Endothelial cell of umbilical vein (primary cell): ENCODE measurements around the gene EGR4. TPM values are rescaled to one million over a fixed set of nuclear protein-coding genes. Genes with fewer than 3 reads are reported as not detected.

ENCODE experiments used
- BruUV-seq: library from RNA; stranded (reverse); fragments of 400-500 nt; replicated peaks from 2 replicates; lab custom pipeline; 2021; lab: Mats Ljungman, UMichigan
- CTCF ChIA-PET: fragments of 300-600, 350-600 bp; sonication (Branson Sonifier 250); formaldehyde crosslinking; loops from one replicate; lab custom pipeline; 2021; ENCODE audit warnings: antibody characterized with exemption, inconsistent platforms; lab: Charles Lee
- POLR2A ChIA-PET: fragments of 300-600, 350-600 bp; sonication (Branson Sonifier 250); formaldehyde crosslinking; loops from one replicate; lab custom pipeline; 2021; ENCODE audit warnings: antibody characterized with exemption, inconsistent platforms; lab: Charles Lee
- DNase-seq: peaks from one replicate; pipeline ENCODE4 v3.0.0-alpha.2; 2011; ENCODE audit warnings: low read depth, low spot score
- FAIRE-seq: peaks from 2 replicates; lab custom pipeline; 2011; peaks lifted over from hg19 to GRCh38; lab: Jason Lieb, UNC
- H2AFZ ChIP-seq: 2 replicates; pipeline ENCODE4 v1.6.0; 2012; ENCODE audit warnings: low read depth, low read length, control low read depth, inconsistent platforms
- H3K27ac ChIP-seq: 2 replicates; pipeline ENCODE4 v1.5.1; 2011; ENCODE audit warnings: low read depth, mild to moderate bottlenecking, control low read depth, low read length, moderate library complexity; ENCODE audit not compliant: insufficient read depth
- H3K27me3 ChIP-seq, 2 experiments: 2 replicates each; pipeline versions ENCODE4 v1.6.0 to v1.6.1; 2011; ENCODE audit warnings: low read length in 2 of 2, mixed read lengths in 1 of 2; ENCODE audit not compliant: control insufficient read depth in 2 of 2, insufficient read depth in 2 of 2
- H3K36me3 ChIP-seq, 2 experiments: 2 replicates in 1 of 2; 3 replicates in 1 of 2; pipeline ENCODE4 v1.5.1; 2011; ENCODE audit warnings: low read length in 2 of 2, mild to moderate bottlenecking in 1 of 2, moderate library complexity in 1 of 2; ENCODE audit not compliant: control insufficient read depth in 2 of 2, insufficient read depth in 2 of 2; ENCODE audit errors: extremely low read depth in 1 of 2
- H3K4me1 ChIP-seq: 3 replicates; pipeline ENCODE4 v1.5.1; 2011; ENCODE audit warnings: mild to moderate bottlenecking, low read length; ENCODE audit not compliant: control insufficient read depth, insufficient read depth; ENCODE audit errors: extremely low read depth
- H3K4me2 ChIP-seq: 2 replicates; pipeline ENCODE4 v1.6.1; 2011; ENCODE audit warnings: low read length, control low read depth, mixed read lengths; ENCODE audit not compliant: insufficient read depth
- H3K4me3 ChIP-seq, 3 experiments: fragments of 200-600 bp in 1 of 3; sonication (generic), shearing (Covaris generic) in 1 of 3; replicated peaks in 1 of 3; 2 replicates each; pipeline ENCODE4 v1.5.1; 2011 to 2016; ENCODE audit warnings: control low read depth in 3 of 3, low read length in 3 of 3, mild to moderate bottlenecking in 2 of 3, inconsistent platforms in 1 of 3, low read depth in 1 of 3, moderate library complexity in 1 of 3; ENCODE audit not compliant: insufficient read depth in 1 of 3
- H3K79me2 ChIP-seq: 2 replicates; pipeline ENCODE4 v1.6.0; 2012; ENCODE audit warnings: low read length, inconsistent platforms; ENCODE audit not compliant: control insufficient read depth, insufficient read depth
- H3K9ac ChIP-seq: replicated peaks from 2 replicates; pipeline ENCODE3; 2011; ENCODE audit warnings: low read length, control low read depth; ENCODE audit not compliant: insufficient read depth; ENCODE audit errors: extremely low read depth
- H3K9me1 ChIP-seq: replicated peaks from 3 replicates; pipeline ENCODE4 v1.6.0; 2011; ENCODE audit warnings: mild to moderate bottlenecking, low read length; ENCODE audit not compliant: control insufficient read depth, insufficient read depth; ENCODE audit errors: extremely low read depth
- H3K9me3 ChIP-seq: replicated peaks from 2 replicates; pipeline ENCODE4 v1.5.1; 2012; ENCODE audit warnings: low read length, inconsistent platforms; ENCODE audit not compliant: control insufficient read depth, insufficient read depth
- H4K20me1 ChIP-seq: replicated peaks from 2 replicates; pipeline ENCODE3; 2011; ENCODE audit warnings: mild to moderate bottlenecking, low read length; ENCODE audit not compliant: control insufficient read depth, insufficient read depth; ENCODE audit errors: extremely low read depth
- EZH2 ChIP-seq: IDR thresholded peaks from 2 replicates; pipeline ENCODE4 v1.6.1; 2012; ENCODE audit warnings: borderline replicate concordance, low read depth, mild to moderate bottlenecking, moderate library complexity, low read length, inconsistent platforms; ENCODE audit not compliant: severe bottlenecking
- FOS ChIP-seq: IDR thresholded peaks from 2 replicates; pipeline ENCODE4 v1.6.1; 2011; ENCODE audit warnings: mild to moderate bottlenecking, low read length, moderate library complexity, borderline replicate concordance; ENCODE audit not compliant: insufficient read depth
- GATA2 ChIP-seq: IDR thresholded peaks from 2 replicates; pipeline ENCODE4 v1.7.0; 2011; ENCODE audit warnings: low read depth, mild to moderate bottlenecking, moderate library complexity, mixed read lengths, low read length; ENCODE audit not compliant: insufficient read length, insufficient read depth
- JUN ChIP-seq: IDR thresholded peaks from 2 replicates; pipeline ENCODE4 v1.6.1; 2011; ENCODE audit warnings: borderline replicate concordance, low read depth; ENCODE audit not compliant: insufficient read length, insufficient read depth
- MYC ChIP-seq: IDR thresholded peaks from one replicate; pipeline ENCODE4 v1.6.1; 2011; ENCODE audit warnings: mild to moderate bottlenecking, low read depth, low read length
- POLR2A ChIP-seq: IDR thresholded peaks from 2 replicates; pipeline ENCODE4 v1.6.1; 2012; ENCODE audit warnings: low read depth, mild to moderate bottlenecking, control low read depth, low read length
- POLR2AphosphoS5 ChIP-seq: IDR thresholded peaks from 2 replicates; pipeline ENCODE4 v1.6.1; 2012; ENCODE audit warnings: low read depth, mild to moderate bottlenecking, control low read depth, low read length, moderate library complexity; ENCODE audit not compliant: insufficient read depth
- dilution Hi-C: fragments of 300-500 bp; cut with MboI; formaldehyde crosslinking; loops from one replicate; pipeline ENCODE4 v1.15.0; 2019; ENCODE audit warnings: low sequenced_read_pairs; ENCODE audit not compliant: extremely low pct_ligation_motif_present
- intact Hi-C: fragments of 100-400 bp; cut with micrococcal nuclease; formaldehyde crosslinking; loops from one replicate; pipeline ENCODE4 v1.10.0; 2022
- polyA plus RNA-seq, 4 experiments: library from polyadenylated mRNA; depleted of rRNA in 3 of 4; stranded (reverse) in 3 of 4; unstranded in 1 of 4; fragments of >200 nt; gene quantifications; 2 replicates each; pipeline versions ENCODE4 v1.2.1 to v1.2.3, GENCODE V29; 2011 to 2012; ENCODE audit warnings: missing spikeins in 1 of 4
- total RNA-seq: library from RNA; stranded (reverse); gene quantifications from 2 replicates; pipeline ENCODE4 v1.2.3, GENCODE V29; 2021
- TF ChIP-seq, protein P1 (sequence below), 2 donors: IDR thresholded peaks; 1 replicate in 1 of 2; 2 replicates in 1 of 2; pipeline ENCODE4 v1.5.1; 2011; ENCODE audit warnings: low read length in 2 of 2, mild to moderate bottlenecking in 2 of 2, moderate library complexity in 2 of 2, control low read depth in 1 of 2, inconsistent platforms in 1 of 2, low read depth in 1 of 2; ENCODE audit not compliant: insufficient read depth in 1 of 2; ENCODE audit errors: extremely low read depth in 1 of 2
- TF ChIP-seq, protein P2 (sequence below): IDR thresholded peaks from 2 replicates; pipeline ENCODE4 v1.6.1; 2011; ENCODE audit not compliant: insufficient read depth, insufficient read length

EGR4 gene
- total and polyA plus RNA-seq, 2 donors (not counting 3 experiments of a cell fraction or from before 2014, with no cell fraction given), result not detected

DNA sequence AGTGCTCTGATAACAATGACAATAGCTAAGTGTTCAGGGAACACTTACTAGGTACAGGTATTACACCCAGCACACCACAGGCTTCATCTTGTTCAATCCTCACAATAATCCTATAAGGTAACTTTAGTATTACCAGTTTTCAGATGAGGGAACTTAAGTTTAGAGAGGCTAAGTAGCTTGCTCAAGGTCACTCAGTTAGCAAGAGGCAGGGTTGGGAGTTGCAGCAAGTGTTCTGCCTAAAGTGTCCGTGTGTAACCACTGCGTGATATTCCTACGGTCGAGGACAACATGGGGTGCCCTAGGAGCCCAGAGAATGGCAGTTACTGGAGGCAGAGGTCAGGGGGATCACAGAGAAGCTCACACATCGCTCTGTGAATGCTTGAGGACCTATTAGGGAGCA is 30.2 kb upstream of the EGR4 start:
- no peak overlapping the region for H3K4me3 ChIP-seq
- H3K4me1 ChIP-seq, result no peaks in the 10 kb centered on the region
- H3K27ac ChIP-seq, result no peak overlapping the region
- H3K36me3 ChIP-seq, result no peaks in the 10 kb centered on the region
- H2AFZ ChIP-seq, result no peak overlapping the region
- no TSS peak for BruUV-seq
- H4K20me1 ChIP-seq, result no peaks in the 10 kb centered on the region
- dilution Hi-C loops (no loop called here), intact Hi-C loops (no loop called here)
- no peaks in the 10 kb centered on the region for H3K79me2 ChIP-seq
- H3K27me3 ChIP-seq, result peaks cover 6 to 13% of the 10 kb centered on the region in 2 experiments
- H3K9me1 ChIP-seq, result no peaks in the 10 kb centered on the region
- FAIRE-seq (no peak), DNase-seq (no peak)
- H3K4me2 ChIP-seq, result no peak overlapping the region
- H3K9me3 ChIP-seq, result no peaks in the 10 kb centered on the region
- POLR2A ChIA-PET, result no interaction called here
- no peak overlapping the region for H3K9ac ChIP-seq
- no peak for TF ChIP-seq EZH2
- no peak for TF ChIP-seq FOS
- TF ChIP-seq, protein P1, sequence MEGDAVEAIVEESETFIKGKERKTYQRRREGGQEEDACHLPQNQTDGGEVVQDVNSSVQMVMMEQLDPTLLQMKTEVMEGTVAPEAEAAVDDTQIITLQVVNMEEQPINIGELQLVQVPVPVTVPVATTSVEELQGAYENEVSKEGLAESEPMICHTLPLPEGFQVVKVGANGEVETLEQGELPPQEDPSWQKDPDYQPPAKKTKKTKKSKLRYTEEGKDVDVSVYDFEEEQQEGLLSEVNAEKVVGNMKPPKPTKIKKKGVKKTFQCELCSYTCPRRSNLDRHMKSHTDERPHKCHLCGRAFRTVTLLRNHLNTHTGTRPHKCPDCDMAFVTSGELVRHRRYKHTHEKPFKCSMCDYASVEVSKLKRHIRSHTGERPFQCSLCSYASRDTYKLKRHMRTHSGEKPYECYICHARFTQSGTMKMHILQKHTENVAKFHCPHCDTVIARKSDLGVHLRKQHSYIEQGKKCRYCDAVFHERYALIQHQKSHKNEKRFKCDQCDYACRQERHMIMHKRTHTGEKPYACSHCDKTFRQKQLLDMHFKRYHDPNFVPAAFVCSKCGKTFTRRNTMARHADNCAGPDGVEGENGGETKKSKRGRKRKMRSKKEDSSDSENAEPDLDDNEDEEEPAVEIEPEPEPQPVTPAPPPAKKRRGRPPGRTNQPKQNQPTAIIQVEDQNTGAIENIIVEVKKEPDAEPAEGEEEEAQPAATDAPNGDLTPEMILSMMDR (IDR thresholded peaks at IDR 0.05; ENCODE audit: extremely low read depth in 1 of 2, insufficient read depth in 1 of 2, low read depth in 1 of 2, low read length in 2 of 2), result no peak
- no peak for TF ChIP-seq MYC
- TF ChIP-seq, protein P2, sequence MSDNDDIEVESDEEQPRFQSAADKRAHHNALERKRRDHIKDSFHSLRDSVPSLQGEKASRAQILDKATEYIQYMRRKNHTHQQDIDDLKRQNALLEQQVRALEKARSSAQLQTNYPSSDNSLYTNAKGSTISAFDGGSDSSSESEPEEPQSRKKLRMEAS, result no peak
- no peak for TF ChIP-seq GATA2
- no peak for TF ChIP-seq JUN
- TF ChIP-seq POLR2A, result no peak
- no peak for TF ChIP-seq POLR2AphosphoS5
- CTCF ChIA-PET, result no interaction called here
